Neutrophil (primary cell): ENCODE data around the gene FAM240A.

Experiments
- H3K27ac ChIP-seq: fragments of 200-600 bp; sonication (generic); 2 replicates; pipeline ENCODE4 v1.5.1; 2016; ENCODE audit warnings: mild to moderate bottlenecking, moderate library complexity
- H3K27me3 ChIP-seq: fragments of 200-600 bp; sonication (generic); 2 replicates; pipeline ENCODE4 v1.6.0; 2016; ENCODE audit warnings: mild to moderate bottlenecking
- H3K36me3 ChIP-seq: fragments of 200-600 bp; sonication (generic); 2 replicates; pipeline ENCODE4 v1.5.1; 2017
- H3K4me1 ChIP-seq, 2 experiments: fragments of 200-600 bp in 1 of 2; sonication (generic) in 1 of 2; 1 replicate in 1 of 2; 2 replicates in 1 of 2; pipeline versions ENCODE4 v1.5.1 to v1.6.1; 2013 to 2016; ENCODE audit warnings: low read depth in 1 of 2, low read length in 1 of 2, mild to moderate bottlenecking in 1 of 2, moderate library complexity in 1 of 2; ENCODE audit not compliant: control insufficient read depth in 1 of 2, insufficient read depth in 1 of 2
- H3K4me3 ChIP-seq, 2 experiments: fragments of 200-600 bp in 1 of 2; sonication (generic) in 1 of 2; 1 replicate in 1 of 2; 2 replicates in 1 of 2; pipeline ENCODE4 v1.5.1; 2013 to 2016; ENCODE audit warnings: low read depth in 1 of 2, low read length in 1 of 2, mild to moderate bottlenecking in 1 of 2, moderate library complexity in 1 of 2
- H3K9me3 ChIP-seq: fragments of 200-600 bp; sonication (generic); 2 replicates; pipeline ENCODE4 v1.5.1; 2016
- TF ChIP-seq, protein P1 (sequence below): fragments of 200-600 bp; sonication (generic); IDR thresholded peaks from 2 replicates; pipeline ENCODE4 v1.5.1; 2016; ENCODE audit warnings: antibody characterized with exemption

FAM240A gene

DNA sequence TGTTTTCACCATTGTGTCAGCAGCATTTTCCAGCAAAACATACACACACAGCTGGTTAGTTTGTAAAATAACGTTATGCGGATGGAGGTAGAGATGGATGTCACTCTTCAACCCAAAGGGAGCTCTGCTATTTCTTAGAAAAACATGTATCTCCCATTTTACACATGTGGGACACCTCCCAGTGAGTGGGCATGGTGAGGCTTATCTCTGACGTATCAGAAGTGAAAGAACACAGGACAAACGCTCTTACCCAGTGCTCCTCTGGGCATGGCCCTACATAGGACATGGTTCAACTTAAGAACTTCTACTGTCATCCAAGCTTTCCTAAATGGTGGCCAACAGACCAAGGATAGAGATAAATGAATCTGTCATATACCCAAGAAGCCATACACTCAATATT, 2.1 kb downstream of the FAM240A start:
- Histone ChIP-seq H3K27ac (no peak overlapping the region), H3K4me3 (no peak overlapping the region), H3K27me3 (peaks cover 5% of the 10 kb centered on the region), H3K9me3 (no peaks in the 10 kb centered on the region), H3K36me3 (no peaks in the 10 kb centered on the region), H3K4me1 (no peaks in the 10 kb centered on the region)
- TF ChIP-seq, protein P1, sequence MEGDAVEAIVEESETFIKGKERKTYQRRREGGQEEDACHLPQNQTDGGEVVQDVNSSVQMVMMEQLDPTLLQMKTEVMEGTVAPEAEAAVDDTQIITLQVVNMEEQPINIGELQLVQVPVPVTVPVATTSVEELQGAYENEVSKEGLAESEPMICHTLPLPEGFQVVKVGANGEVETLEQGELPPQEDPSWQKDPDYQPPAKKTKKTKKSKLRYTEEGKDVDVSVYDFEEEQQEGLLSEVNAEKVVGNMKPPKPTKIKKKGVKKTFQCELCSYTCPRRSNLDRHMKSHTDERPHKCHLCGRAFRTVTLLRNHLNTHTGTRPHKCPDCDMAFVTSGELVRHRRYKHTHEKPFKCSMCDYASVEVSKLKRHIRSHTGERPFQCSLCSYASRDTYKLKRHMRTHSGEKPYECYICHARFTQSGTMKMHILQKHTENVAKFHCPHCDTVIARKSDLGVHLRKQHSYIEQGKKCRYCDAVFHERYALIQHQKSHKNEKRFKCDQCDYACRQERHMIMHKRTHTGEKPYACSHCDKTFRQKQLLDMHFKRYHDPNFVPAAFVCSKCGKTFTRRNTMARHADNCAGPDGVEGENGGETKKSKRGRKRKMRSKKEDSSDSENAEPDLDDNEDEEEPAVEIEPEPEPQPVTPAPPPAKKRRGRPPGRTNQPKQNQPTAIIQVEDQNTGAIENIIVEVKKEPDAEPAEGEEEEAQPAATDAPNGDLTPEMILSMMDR = no peak

DNA sequence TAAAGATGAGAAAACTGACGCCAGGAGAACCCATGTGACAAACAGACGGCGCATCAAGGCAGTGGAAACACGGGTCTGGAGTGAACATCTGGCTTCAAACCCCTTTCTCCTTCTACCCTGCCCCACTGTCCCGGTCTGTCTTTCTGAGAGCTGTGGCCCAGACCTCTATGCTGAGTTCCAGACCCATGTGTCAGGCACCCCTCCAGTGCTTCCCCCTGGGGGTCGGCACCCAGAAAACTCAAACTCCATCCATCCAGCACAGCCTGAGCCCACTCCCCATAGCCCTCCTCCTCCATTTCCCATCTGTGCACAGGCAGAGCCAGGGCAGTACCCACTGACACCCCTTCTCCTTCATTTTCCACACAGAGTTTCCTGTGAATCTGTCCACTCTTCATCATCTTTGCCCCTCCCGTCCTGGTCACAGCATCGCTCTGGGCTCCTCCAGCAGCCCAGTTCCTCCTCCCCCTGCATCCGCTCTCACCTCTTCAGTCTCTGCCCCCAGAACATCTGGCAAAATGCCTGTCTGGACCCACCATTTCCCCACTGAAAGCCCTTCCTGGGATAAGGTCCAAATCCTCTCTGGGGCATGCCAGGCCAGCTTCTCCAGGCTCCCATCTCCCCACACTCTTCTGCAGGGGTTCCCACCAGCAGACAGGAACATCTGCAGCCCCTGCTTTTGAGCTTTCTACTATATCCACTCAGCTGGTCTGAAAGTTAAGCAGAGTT, 2.9 kb downstream of the FAM240A start:
- Histone ChIP-seq H3K4me1 (no peaks in the 10 kb centered on the region), H3K9me3 (no peaks in the 10 kb centered on the region), H3K36me3 (no peaks in the 10 kb centered on the region), H3K4me3 (no peak overlapping the region), H3K27ac (no peak overlapping the region), H3K27me3 (peaks cover 13% of the 10 kb centered on the region)
- TF ChIP-seq, protein P1 = no peak

DNA sequence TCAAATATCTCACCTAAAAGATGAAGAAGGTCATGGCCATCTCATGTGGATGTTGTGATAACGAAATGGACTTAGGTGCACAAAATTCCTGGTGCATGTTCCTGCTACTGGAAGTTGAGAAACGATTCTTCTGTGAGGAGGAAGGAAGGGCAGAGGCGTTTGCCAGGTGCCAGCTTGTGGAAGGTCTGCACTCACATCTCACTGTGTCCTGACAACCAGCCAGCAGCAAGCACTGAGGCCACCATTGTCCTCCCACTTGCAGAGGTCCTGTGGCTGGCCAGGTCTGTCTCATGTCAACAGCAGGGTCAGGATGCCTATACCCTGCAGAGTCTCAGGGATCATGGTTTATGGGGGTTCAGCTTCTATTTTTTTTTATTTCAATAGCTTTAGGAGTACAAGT, 3.7 kb downstream of the FAM240A start:
- H3K4me3 ChIP-seq = no peak overlapping the region
- no peaks in the 10 kb centered on the region for H3K36me3 ChIP-seq
- H3K4me1 ChIP-seq = no peaks in the 10 kb centered on the region
- H3K27me3 ChIP-seq = peaks cover 21% of the 10 kb centered on the region
- H3K27ac ChIP-seq = no peak overlapping the region
- TF ChIP-seq, protein P1 = no peak
- no peaks in the 10 kb centered on the region for H3K9me3 ChIP-seq

DNA sequence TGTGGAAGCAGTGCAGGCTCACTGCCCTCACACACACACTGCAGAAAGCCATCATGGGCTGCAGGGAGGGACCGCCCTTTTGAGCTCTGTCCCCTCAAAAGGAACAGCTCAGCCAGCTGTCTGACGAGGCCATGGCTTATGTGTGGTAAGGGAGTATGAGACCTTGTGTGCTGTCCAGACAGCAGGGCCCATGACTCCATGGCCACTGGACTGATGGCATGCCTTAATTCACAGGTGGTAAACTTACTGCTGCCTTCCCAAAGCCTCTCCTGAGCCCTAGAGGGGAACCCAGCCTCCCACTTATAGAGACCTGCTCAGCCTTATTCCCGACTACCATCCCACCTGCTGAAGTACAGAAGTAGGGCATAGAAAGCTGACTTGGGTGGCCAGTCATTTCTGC, 5.6 kb downstream of the FAM240A start:
- H3K4me1 ChIP-seq = no peaks in the 10 kb centered on the region
- peaks cover 38% of the 10 kb centered on the region for H3K27me3 ChIP-seq
- no peaks in the 10 kb centered on the region for H3K36me3 ChIP-seq
- H3K27ac ChIP-seq = no peak overlapping the region
- TF ChIP-seq, protein P1 = no peak
- no peak overlapping the region for H3K4me3 ChIP-seq
- H3K9me3 ChIP-seq = no peaks in the 10 kb centered on the region

DNA sequence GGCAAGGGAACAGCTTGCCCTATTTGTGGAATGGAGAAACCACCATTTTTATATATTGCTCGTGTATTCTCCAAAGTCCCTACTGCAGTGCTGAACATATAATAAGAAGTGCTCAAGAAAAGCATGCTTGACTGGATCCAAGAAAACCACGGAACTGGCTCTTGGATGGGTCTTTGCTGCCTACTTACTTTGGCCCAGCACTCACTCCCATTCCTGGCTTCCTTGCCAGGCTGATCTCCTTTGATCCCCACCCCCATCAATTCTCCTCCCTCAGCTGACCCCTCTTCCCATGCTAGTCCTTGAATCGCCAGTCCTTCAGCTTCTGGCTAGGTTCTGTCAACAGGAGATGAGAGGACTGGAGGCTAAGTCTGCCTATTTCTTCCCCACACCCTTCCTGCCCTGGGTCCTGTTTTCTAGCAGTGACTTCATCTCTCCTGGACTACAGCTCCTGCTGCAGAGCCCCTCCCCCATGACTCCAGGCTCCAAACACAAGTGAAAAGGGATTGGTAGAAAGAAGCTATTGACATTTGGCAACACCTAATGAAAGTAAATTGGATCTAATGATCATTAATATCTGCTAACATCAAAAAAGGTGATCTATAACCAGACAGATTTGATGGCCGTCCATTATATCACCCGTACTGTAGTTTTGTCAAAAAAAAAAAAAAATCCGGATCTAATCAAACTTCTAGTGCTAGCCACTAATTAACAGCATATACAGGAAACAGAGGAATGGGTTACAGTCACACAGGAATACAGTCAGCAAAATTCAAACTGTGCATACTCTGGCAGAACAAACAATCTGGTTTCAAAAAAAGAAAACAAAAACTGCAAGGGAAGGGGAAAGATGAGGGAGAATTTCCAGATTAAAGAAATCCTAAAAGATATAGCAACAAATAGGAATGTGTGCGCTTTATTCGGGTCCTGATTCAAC, 7.8 kb downstream of the FAM240A start:
- TF ChIP-seq, protein P1 = no peak
- H3K4me3 ChIP-seq = no peak overlapping the region
- H3K27ac ChIP-seq = no peak overlapping the region
- H3K9me3 ChIP-seq = no peaks in the 10 kb centered on the region
- H3K27me3 ChIP-seq = peaks cover 50% of the 10 kb centered on the region
- H3K36me3 ChIP-seq = no peaks in the 10 kb centered on the region
- H3K4me1 ChIP-seq = no peaks in the 10 kb centered on the region
